ENCODE data around the gene HFE. TPM values are rescaled to one million over a fixed set of nuclear protein-coding genes. Genes with fewer than 3 reads are reported as not detected.

Gene HFE
- total and polyA plus RNA-seq, 8 donors, result 1.5 to 8.2 (median 3.7) TPM

DNA sequence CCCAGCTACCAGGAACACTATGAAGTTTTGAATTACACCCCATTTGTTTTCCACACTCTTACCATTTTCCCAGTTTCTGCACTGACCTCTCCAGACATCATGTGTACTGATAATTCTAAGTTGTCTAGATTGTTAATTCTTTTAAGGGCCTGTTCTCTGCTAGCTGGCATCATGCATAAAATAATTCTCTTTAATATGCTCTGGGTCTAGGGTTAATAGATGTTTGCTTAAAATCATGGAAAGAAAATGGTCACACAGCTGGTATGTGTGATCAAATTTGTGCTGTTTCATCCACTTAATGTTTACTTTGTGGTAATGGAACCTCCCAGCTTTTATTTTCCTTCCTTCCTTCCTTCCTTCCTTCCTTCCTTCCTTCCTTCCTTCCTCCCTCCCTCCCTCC, 49.1 kb downstream of the HFE start:
- H3K4me1 ChIP-seq, result peaks cover 0 to 24% (median 7%) of the 10 kb centered on the region in 4 donors
- peaks cover 9 to 54% (median 37%) of the 10 kb centered on the region in 4 donors for H3K36me3 ChIP-seq
- H3K27me3 ChIP-seq, result no peaks in the 10 kb centered on the region
- H3K4me3 ChIP-seq, result no peak overlapping the region
- H3K27ac ChIP-seq, result no peak overlapping the region
- no peak for DNase-seq
- intact Hi-C loops (cut with DNase I; ENCODE audit: low total_unique reads), result no loop called here
- H3K9me3 ChIP-seq, result no peaks in the 10 kb centered on the region
- TF ChIP-seq, protein P1, sequence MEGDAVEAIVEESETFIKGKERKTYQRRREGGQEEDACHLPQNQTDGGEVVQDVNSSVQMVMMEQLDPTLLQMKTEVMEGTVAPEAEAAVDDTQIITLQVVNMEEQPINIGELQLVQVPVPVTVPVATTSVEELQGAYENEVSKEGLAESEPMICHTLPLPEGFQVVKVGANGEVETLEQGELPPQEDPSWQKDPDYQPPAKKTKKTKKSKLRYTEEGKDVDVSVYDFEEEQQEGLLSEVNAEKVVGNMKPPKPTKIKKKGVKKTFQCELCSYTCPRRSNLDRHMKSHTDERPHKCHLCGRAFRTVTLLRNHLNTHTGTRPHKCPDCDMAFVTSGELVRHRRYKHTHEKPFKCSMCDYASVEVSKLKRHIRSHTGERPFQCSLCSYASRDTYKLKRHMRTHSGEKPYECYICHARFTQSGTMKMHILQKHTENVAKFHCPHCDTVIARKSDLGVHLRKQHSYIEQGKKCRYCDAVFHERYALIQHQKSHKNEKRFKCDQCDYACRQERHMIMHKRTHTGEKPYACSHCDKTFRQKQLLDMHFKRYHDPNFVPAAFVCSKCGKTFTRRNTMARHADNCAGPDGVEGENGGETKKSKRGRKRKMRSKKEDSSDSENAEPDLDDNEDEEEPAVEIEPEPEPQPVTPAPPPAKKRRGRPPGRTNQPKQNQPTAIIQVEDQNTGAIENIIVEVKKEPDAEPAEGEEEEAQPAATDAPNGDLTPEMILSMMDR (IDR thresholded peaks at IDR 0.05), result no peak
- TF ChIP-seq POLR2AphosphoS5 (IDR thresholded peaks at IDR 0.05) (no peak), EP300 (IDR thresholded peaks at IDR 0.05) (no peak), POLR2A (IDR thresholded peaks at IDR 0.05) (no peak)

DNA sequence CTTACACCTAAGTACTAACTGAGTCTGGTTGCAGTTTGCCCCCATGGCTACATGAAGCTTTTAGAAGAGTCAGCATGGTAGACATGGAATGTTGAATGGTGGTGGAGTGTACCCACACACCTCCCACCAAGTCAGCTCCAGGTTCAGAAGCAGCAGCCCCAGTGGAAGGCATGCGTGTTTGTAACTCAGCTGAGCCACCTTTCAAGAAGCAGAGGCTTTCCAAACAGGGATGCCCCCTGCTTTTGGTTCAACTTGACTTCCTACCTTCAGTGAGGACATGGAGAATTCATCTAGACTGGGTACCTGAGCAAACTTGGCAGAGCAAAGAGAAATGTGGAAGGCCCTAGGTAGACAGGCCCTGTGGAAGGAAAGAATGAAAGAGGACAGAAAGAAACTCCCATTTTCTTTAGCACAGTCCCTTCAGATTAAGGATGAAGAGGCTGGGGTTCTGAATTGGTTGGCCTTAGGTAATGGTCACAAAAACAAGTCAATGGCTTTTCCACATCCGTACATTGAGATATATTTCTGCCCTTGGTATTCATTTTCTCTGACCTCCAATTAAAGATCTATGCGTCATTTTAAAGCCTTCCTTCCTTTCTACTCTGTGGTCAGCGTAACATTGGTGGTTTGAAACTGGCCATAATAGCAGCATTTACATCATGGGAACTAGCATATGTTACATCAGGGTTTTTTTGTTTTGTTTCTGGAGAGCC, 53.2 kb downstream of the HFE start:
- intact Hi-C loops (cut with DNase I; ENCODE audit: low total_unique reads), result no loop called here
- H3K4me1 ChIP-seq, result peaks cover 0 to 10% (median 4%) of the 10 kb centered on the region in 4 donors
- no peak for DNase-seq
- TF ChIP-seq, protein P1 (IDR thresholded peaks at IDR 0.05), result no peak
- TF ChIP-seq POLR2AphosphoS5 (IDR thresholded peaks at IDR 0.05) (no peak), POLR2A (IDR thresholded peaks at IDR 0.05) (no peak), EP300 (IDR thresholded peaks at IDR 0.05) (no peak)
- no peaks in the 10 kb centered on the region for H3K27me3 ChIP-seq
- peaks cover 9 to 31% (median 25%) of the 10 kb centered on the region in 4 donors for H3K36me3 ChIP-seq
- no peak overlapping the region for H3K27ac ChIP-seq
- H3K4me3 ChIP-seq, result no peak overlapping the region
- no peaks in the 10 kb centered on the region for H3K9me3 ChIP-seq
- 87 to 100% (median 96%) methylated on average over 4 of the region's 4 CpGs for WGBS, 5 donors

DNA sequence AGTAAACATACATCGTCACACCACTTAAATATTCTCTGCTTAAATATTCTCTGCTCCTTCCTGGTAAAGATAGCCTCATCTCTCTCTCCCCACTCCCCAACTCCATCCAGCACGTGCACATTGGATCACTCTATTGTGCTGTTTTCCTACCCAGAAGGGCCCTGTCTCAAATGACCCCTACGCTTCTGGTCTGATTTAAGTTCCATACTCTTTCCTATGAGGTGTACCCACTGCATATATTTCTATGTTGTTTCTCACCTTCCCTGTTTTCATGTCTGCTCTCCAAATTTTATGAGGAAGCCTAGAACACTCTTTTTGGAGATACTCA, 53.7 kb downstream of the HFE start:
- H3K27me3 ChIP-seq, result no peaks in the 10 kb centered on the region
- no peak for DNase-seq
- H3K36me3 ChIP-seq, result peaks cover 9 to 31% (median 25%) of the 10 kb centered on the region in 4 donors
- intact Hi-C loops (cut with DNase I; ENCODE audit: low total_unique reads), result no loop called here
- WGBS, 5 donors, result 83 to 91% (median 86%) methylated on average over 3 of the region's 3 CpGs
- no peaks in the 10 kb centered on the region for H3K9me3 ChIP-seq
- H3K4me1 ChIP-seq, result peaks cover 0 to 10% (median 2%) of the 10 kb centered on the region in 4 donors
- TF ChIP-seq, protein P1 (IDR thresholded peaks at IDR 0.05), result no peak
- TF ChIP-seq POLR2A (IDR thresholded peaks at IDR 0.05), result no peak
- TF ChIP-seq EP300 (IDR thresholded peaks at IDR 0.05), result no peak
- TF ChIP-seq POLR2AphosphoS5 (IDR thresholded peaks at IDR 0.05), result no peak
- H3K4me3 ChIP-seq, result no peak overlapping the region
- no peak overlapping the region for H3K27ac ChIP-seq

DNA sequence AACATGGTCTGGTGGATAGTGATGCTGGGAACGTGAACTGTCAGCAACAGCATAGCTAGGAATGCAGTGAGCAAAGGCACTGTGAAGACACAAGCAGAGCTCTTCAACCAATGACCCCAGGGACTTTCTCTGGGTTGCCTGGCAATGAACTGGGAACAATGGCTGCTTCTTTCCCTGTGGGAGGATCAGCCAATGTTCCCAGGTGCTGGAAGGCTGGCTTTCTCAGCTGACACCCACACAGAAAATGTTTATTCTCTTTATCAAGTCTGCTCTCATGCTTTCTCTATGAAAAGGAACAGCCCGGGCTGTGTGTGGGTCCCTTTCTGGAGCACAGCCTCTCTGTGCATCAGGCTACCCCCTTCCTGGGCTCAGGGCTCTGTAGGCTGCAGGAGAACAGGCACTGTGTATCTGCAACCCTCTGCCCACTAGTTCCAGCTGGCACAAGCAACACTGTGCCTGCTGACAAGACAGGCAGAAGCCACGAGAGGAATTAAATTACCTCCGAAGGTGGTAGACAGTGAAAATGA, 54.2 kb downstream of the HFE start:
- Histone ChIP-seq H3K27me3 (no peaks in the 10 kb centered on the region), H3K27ac (no peak overlapping the region), H3K4me3 (no peak overlapping the region), H3K4me1 (peaks cover 0 to 7% (median 0%) of the 10 kb centered on the region in 4 donors), H3K9me3 (no peaks in the 10 kb centered on the region), H3K36me3 (peaks cover 9 to 31% (median 25%) of the 10 kb centered on the region in 4 donors)
- WGBS, 5 donors, result 62 to 72% (median 64%) methylated on average over 3 to 4 of the region's 4 CpGs
- no peak for TF ChIP-seq EP300 (IDR thresholded peaks at IDR 0.05)
- intact Hi-C loops (cut with DNase I; ENCODE audit: low total_unique reads), result no loop called here
- peak in 1 of 2 donors; percentile 51 for DNase-seq

DNA sequence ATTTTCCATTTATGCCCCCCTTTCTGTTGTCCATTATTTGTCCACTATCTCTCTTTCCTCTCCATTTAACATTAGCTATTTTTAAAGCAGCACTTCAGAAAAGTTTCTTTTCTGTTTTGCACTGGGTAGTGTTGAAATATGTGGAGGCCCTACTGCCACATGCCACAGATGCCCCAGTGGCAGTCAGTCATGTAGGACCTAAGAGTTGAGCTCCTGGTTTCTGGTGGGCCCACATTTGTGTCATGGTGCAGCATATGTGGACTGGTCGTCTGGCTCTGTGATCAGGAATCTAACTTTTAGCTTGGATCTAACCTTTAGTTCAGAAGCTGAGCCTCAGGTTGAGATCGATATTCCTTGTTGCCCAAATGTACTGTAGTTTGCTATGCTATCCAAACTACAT, 54.8 kb downstream of the HFE start:
- Histone ChIP-seq H3K36me3 (peaks cover 9 to 28% (median 25%) of the 10 kb centered on the region in 4 donors), H3K27me3 (no peaks in the 10 kb centered on the region), H3K9me3 (no peaks in the 10 kb centered on the region), H3K4me3 (no peak overlapping the region), H3K27ac (no peak overlapping the region), H3K4me1 (peaks cover 0 to 7% (median 0%) of the 10 kb centered on the region in 4 donors)
- 85 to 96% (median 94%) methylated on average over 2 of the region's 2 CpGs for WGBS, 5 donors
- no peak for TF ChIP-seq POLR2A (IDR thresholded peaks at IDR 0.05)
- no peak for TF ChIP-seq EP300 (IDR thresholded peaks at IDR 0.05)
- no peak for TF ChIP-seq POLR2AphosphoS5 (IDR thresholded peaks at IDR 0.05)
- TF ChIP-seq, protein P1 (IDR thresholded peaks at IDR 0.05), result no peak
- intact Hi-C loops (cut with DNase I; ENCODE audit: low total_unique reads), result no loop called here
- DNase-seq, result no peak
